C4-2B (cell line): ENCODE data around the gene ANKRD12.
A peak's percentile ranks its signal among the peaks of the same experiment; 100 is the strongest.

Experiments used
- H3K27ac ChIP-seq: fragments of 450-650 bp; 2 replicates; pipeline ENCODE4 v1.5.1; 2017
- CTCF ChIP-seq: fragments of 450-650 bp; conservative IDR thresholded peaks from 2 replicates; pipeline ENCODE4 v1.5.1; 2017; ENCODE audit warnings: mild to moderate bottlenecking
- ZFX ChIP-seq: fragments of 450-650 bp; IDR thresholded peaks from 2 replicates; pipeline ENCODE4 v1.6.1; 2017

The ANKRD12 gene

GRCh38 chr18:9124824-9125223 lies 11.8 kb upstream of the ANKRD12 start:
- H3K27ac ChIP-seq = no peak overlapping the region
- TF ChIP-seq ZFX (no peak), CTCF (no peak)

- TF ChIP-seq ZFX (no peak), CTCF (no peak)
- H3K27ac ChIP-seq = no peak overlapping the region
Observed at GRCh38 chr18:9126337-9126736, 10.2 kb upstream of the ANKRD12 start.

- no peak overlapping the region for H3K27ac ChIP-seq
- TF ChIP-seq ZFX (no peak), CTCF (no peak)
Observed at GRCh38 chr18:9130195-9130594, 6.4 kb upstream of the ANKRD12 start.

GRCh38 chr18:9130806-9131205 lies 5.8 kb upstream of the ANKRD12 start:
- TF ChIP-seq ZFX (no peak), CTCF (no peak)
- no peak overlapping the region for H3K27ac ChIP-seq

GRCh38 chr18:9132628-9133027 lies 4.0 kb upstream of the ANKRD12 start:
- H3K27ac ChIP-seq = no peak overlapping the region
- no peak for TF ChIP-seq CTCF
- TF ChIP-seq ZFX = no peak

GRCh38 chr18:9133225-9133624 lies 3.4 kb upstream of the ANKRD12 start:
- TF ChIP-seq CTCF (no peak), ZFX (no peak)
- no peak overlapping the region; the same call in 1 of the 2 replicates for H3K27ac ChIP-seq

- H3K27ac ChIP-seq = peak overlapping the region; percentile 84
- TF ChIP-seq ZFX (no peak), CTCF (no peak)
Observed at GRCh38 chr18:9135081-9135911, 1.3 kb upstream of the ANKRD12 start.
